Embryonic facial prominence (tissue), 1 donor: ENCODE results near the gene SHROOM1.

Experiments used
- DNase-seq: peaks from one replicate; pipeline ENCODE4 v3.0.0-alpha.2; 2016; ENCODE audit errors: extremely low spot score

SHROOM1 gene

GRCh38 chr5:132776938-132777208 lies 53.6 kb downstream of the SHROOM1 start:
- DNase-seq, result no peak

- DNase-seq, result no peak
Observed at GRCh38 chr5:132776131-132776937, 54.1 kb downstream of the SHROOM1 start.

- no peak for DNase-seq
Observed at GRCh38 chr5:132775476-132775961, 54.9 kb downstream of the SHROOM1 start.

- DNase-seq, result no peak
Observed at GRCh38 chr5:132774896-132775295, 55.6 kb downstream of the SHROOM1 start.

DNA sequence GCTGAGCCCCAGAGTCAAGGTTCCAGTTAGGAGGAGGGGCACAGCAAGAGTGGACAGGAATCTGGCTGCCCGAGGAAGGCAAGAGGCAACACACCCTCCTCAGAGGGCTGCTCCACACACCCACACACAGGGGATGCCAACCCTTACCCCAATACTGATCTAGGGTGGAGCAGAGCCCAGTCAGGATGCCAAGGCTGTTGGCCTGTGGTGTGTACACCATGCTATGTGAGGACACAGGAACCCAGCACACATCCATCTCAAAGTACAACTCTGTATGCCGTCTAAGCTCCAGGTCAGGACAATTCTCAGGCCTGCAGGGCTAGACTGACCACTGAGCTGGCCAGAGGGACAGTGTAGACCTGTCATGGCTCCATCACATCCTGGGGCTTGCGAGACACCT lies 56.0 kb downstream of the SHROOM1 start:
- DNase-seq, result no peak

DNA sequence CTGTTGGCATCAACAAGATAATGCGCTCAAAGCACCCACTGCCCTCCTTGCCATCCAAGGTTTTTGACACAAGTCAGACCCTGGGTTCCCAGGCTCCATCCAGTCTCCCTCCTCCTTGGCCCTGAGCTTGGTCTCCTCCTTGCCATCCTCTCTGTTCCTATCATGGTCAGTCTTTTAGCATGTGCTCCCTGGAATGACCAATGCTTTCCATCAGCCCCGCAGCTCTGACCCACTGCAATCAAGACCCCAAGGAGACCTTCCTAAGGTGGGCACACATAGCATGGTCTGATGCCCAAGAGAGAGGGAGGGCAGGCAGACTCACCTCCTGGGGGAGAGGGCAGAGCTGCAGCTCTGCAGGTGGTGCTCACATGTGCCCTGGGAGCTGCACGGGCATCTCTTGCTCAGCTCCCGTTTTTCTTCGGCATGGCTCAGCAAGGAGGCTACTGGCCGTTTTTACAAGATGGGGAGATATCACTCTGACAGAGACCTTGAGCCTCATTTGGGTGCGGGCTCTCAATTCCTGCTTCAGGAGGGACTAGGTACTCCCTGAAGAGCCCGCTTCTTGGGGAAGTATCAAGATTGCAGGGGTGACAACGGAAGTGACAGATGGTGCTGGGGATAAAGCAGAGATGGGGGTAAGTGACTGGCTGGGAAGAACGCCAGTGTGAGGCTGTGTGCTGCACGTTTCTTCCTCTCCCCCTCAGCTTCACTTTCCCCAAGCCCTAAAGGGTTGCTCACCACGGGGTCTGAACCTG lies 56.7 kb downstream of the SHROOM1 start:
- DNase-seq, result no peak

- DNase-seq, result no peak
Observed at GRCh38 chr5:132773114-132773513, 57.3 kb downstream of the SHROOM1 start.

DNA sequence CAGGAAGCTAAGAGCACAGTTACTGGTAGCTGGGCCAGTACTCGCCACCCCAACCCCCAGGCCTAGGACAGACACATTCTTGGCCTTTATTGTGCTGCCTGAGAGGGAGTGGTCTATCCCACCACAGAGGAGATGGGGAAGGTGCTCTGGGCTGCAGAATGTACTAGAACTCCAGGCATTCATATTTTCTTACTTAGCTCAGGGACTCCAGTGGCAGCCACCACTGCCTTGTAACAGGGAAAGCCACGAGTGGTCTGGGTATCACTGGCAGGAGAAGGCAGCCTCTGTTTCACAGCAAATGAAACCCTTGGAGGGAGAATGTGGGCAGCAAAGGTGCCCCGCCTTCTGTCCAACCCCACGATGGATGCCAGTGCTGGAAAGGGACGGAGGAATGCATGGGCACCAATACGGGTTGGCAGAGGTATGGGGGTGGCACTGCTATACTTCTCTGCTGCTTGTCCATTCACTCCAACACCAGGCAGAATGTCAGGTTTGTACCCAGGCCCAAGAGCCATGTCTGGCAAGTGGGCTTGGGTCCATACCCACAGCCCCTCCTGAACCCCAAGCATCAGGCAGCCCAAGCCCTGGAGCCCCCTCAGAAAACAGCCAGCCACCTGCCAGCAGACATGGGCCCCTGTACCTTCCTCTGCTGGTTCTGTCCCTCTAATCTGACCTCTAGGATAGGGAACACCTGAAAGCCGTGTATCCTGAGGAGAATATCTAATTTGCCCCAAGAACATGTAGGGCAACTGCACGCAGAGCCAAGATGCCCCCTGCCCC lies 58.0 kb downstream of the SHROOM1 start:
- DNase-seq, result no peak
